ENCODE measurements around the gene TRERF1.
"Not testable (repeated sequence)": the region's sequence is repeated elsewhere in the genome, so short reads cannot be mapped to it uniquely, and the experiment has no call there.

DNA sequence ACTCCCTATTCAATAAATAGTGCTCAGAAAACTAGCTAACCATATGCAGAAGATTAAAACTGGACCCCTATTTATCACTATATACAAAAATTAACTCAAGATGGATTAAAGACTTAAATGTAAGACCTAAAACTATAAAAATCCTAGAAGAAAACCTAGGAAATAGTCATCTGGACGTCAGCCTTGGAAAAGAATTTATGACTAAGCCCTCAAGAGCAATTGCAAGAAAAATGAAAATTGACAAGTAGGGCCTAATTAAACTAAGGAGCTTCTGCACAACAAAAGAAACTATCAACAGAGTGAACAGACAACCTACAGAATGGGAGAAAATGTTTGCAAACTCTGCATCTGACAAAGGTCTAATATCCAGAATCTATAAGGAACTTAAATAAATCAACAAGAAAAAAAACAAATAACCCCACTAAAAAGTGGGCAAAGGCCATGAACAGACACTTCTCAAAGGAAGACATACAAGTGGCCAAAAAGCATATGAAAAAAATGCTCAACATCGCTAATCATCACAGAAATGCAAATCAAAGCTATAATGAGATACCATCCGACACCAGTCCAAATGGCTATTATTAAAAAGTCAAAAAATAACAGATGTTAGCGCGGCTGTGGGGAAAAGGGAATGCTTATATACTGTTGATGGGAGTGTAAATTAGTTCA lies 126.9 kb downstream of the TRERF1 start:
- TF ChIP-seq, protein P1, sequence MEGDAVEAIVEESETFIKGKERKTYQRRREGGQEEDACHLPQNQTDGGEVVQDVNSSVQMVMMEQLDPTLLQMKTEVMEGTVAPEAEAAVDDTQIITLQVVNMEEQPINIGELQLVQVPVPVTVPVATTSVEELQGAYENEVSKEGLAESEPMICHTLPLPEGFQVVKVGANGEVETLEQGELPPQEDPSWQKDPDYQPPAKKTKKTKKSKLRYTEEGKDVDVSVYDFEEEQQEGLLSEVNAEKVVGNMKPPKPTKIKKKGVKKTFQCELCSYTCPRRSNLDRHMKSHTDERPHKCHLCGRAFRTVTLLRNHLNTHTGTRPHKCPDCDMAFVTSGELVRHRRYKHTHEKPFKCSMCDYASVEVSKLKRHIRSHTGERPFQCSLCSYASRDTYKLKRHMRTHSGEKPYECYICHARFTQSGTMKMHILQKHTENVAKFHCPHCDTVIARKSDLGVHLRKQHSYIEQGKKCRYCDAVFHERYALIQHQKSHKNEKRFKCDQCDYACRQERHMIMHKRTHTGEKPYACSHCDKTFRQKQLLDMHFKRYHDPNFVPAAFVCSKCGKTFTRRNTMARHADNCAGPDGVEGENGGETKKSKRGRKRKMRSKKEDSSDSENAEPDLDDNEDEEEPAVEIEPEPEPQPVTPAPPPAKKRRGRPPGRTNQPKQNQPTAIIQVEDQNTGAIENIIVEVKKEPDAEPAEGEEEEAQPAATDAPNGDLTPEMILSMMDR (IDR thresholded peaks at IDR 0.05) = not testable (repeated sequence)
- not testable (repeated sequence) for TF ChIP-seq EZH2phosphoT487 (IDR thresholded peaks at IDR 0.05)
